B cell (primary cell): Measurements from ENCODE around the gene CAMK2A. TPM values are rescaled to one million over a fixed set of nuclear protein-coding genes. Genes with fewer than 3 reads are reported as not detected.

Source experiments
- ATAC-seq: fragments of 200-7000 bp; cut with Tn5 transposase; one replicate; pipeline ENCODE4 v1.10.0; 2021; ENCODE audit warnings: low read depth, mild to moderate bottlenecking, moderate number of reproducible peaks, moderate library complexity
- CTCF ChIA-PET: fragments of 350-600 bp; sonication (Branson Sonifier 250); formaldehyde crosslinking; loops from one replicate; lab custom pipeline; 2021; ENCODE audit warnings: antibody characterized with exemption, inconsistent platforms; lab: Charles Lee
- POLR2A ChIA-PET: fragments of 350-600 bp; sonication (Branson Sonifier 250); formaldehyde crosslinking; loops from one replicate; lab custom pipeline; 2021; ENCODE audit warnings: antibody characterized with exemption; lab: Charles Lee
- DNase-seq: peaks from one replicate; pipeline ENCODE4 v3.0.0; 2013
- H2AFZ ChIP-seq: 2 replicates; pipeline ENCODE4 v1.6.1; 2012; ENCODE audit warnings: mild to moderate bottlenecking, low read depth, low read length; ENCODE audit not compliant: insufficient read depth, poor library complexity, severe bottlenecking
- H3K27ac ChIP-seq, 2 donors: 1 replicate in 1 of 2; 2 replicates in 1 of 2; pipeline ENCODE4 v1.5.1; 2012 to 2013; ENCODE audit warnings: low read length in 2 of 2, mild to moderate bottlenecking in 2 of 2, moderate library complexity in 1 of 2
- H3K27me3 ChIP-seq, 4 experiments: fragments of 200-600 bp in 1 of 4; sonication (generic) in 1 of 4; replicated peaks in 1 of 4; 1 replicate in 2 of 4; 2 replicates in 2 of 4; pipeline versions ENCODE4 v1.6.1 to v1.7.0; 2013 to 2016; ENCODE audit warnings: low read length in 3 of 4, mild to moderate bottlenecking in 2 of 4, mixed read lengths in 1 of 4, moderate library complexity in 1 of 4; ENCODE audit not compliant: insufficient read depth in 4 of 4, control insufficient read depth in 3 of 4; ENCODE audit errors: control extremely low read depth in 1 of 4
- H3K36me3 ChIP-seq, 2 experiments: replicated peaks in 1 of 2; 1 replicate in 1 of 2; 2 replicates in 1 of 2; pipeline versions ENCODE4 v1.6.1 to v1.7.1; 2013; ENCODE audit warnings: low read length in 1 of 2; ENCODE audit not compliant: insufficient read depth in 2 of 2, control insufficient read depth in 1 of 2; ENCODE audit errors: control extremely low read depth in 1 of 2, extremely low read depth in 1 of 2
- H3K4me1 ChIP-seq, 2 donors: fragments of 200-600 bp in 1 of 2; sonication (generic) in 1 of 2; 1 replicate in 1 of 2; 2 replicates in 1 of 2; pipeline versions ENCODE4 v1.5.1 to v1.6.1; 2013 to 2017; ENCODE audit warnings: low read length in 2 of 2; ENCODE audit not compliant: control insufficient read depth in 2 of 2, insufficient read depth in 2 of 2
- H3K4me2 ChIP-seq: replicated peaks from 2 replicates; pipeline ENCODE3; 2012; ENCODE audit warnings: mild to moderate bottlenecking, low read depth, low read length; ENCODE audit not compliant: poor library complexity, severe bottlenecking
- H3K4me3 ChIP-seq, 5 experiments: fragments of 200-600 bp in 1 of 5; sonication (generic) in 1 of 5; 1 replicate in 3 of 5; 2 replicates in 2 of 5; pipeline versions ENCODE4 v1.5.1 to v1.7.0; 2011 to 2016; ENCODE audit warnings: low read length in 4 of 5, mild to moderate bottlenecking in 4 of 5, low read depth in 2 of 5, control low read depth in 1 of 5, moderate library complexity in 1 of 5; ENCODE audit not compliant: insufficient read depth in 1 of 5; ENCODE audit errors: control extremely low read depth in 1 of 5, extremely low read depth in 1 of 5
- H3K79me2 ChIP-seq: fragments of 200-600 bp; sonication (generic); one replicate; pipeline ENCODE4 v1.6.0; 2016; ENCODE audit warnings: low read length; ENCODE audit not compliant: control insufficient read depth, insufficient read depth
- H3K9ac ChIP-seq: fragments of 200-600 bp; sonication (generic); 2 replicates; pipeline ENCODE4 v1.6.1; 2017; ENCODE audit warnings: mild to moderate bottlenecking, low read length, moderate library complexity
- H3K9me3 ChIP-seq, 3 donors: one replicate each; pipeline versions ENCODE4 v1.6.1 to v1.7.1; 2013; ENCODE audit warnings: low read length in 2 of 3; ENCODE audit not compliant: control insufficient read depth in 2 of 3, insufficient read depth in 1 of 3; ENCODE audit errors: control extremely low read depth in 1 of 3
- H4K20me1 ChIP-seq: 2 replicates; pipeline ENCODE4 v1.6.0; 2012; ENCODE audit warnings: mild to moderate bottlenecking, low read length; ENCODE audit not compliant: insufficient read depth, control insufficient read depth, poor library complexity, severe bottlenecking
- H3K27ac Mint-ChIP-seq: one replicate; pipeline ENCODE4 v1.8.0; 2021; ENCODE audit warnings: mixed read lengths
- H3K27me3 Mint-ChIP-seq: one replicate; pipeline ENCODE4 v1.8.0; 2021; ENCODE audit warnings: mixed read lengths
- H3K4me1 Mint-ChIP-seq: one replicate; pipeline ENCODE4 v1.8.0; 2021; ENCODE audit warnings: mixed read lengths
- H3K4me3 Mint-ChIP-seq: one replicate; pipeline ENCODE4 v1.8.0; 2021; ENCODE audit warnings: mixed read lengths
- H3K9me3 Mint-ChIP-seq: one replicate; pipeline ENCODE4 v1.8.0; 2022; ENCODE audit warnings: mixed read lengths; ENCODE audit not compliant: insufficient read depth
- CTCF ChIP-seq: fragments of 200-600 bp; IDR thresholded peaks from one replicate; pipeline ENCODE4 v1.8.0; 2022; ENCODE audit warnings: antibody characterized with exemption, mild to moderate bottlenecking
- EZH2 ChIP-seq: IDR thresholded peaks from 2 replicates; pipeline ENCODE4 v1.6.1; 2012; ENCODE audit warnings: borderline replicate concordance, low read depth, mild to moderate bottlenecking, moderate library complexity, low read length; ENCODE audit not compliant: insufficient read depth, poor library complexity, severe bottlenecking
- WGBS: methylation state at CpG from one replicate; pipeline ENCODE4 v1.1.5; 2013; ENCODE audit warnings: missing lambda C conversion rate; ENCODE audit not compliant: insufficient coverage; 5-methylcytosine and 5-hydroxymethylcytosine counted together
- intact Hi-C: fragments of 100-400 bp; cut with micrococcal nuclease; formaldehyde crosslinking; loops from one replicate; pipeline ENCODE4 v1.10.0; 2022
- polyA plus RNA-seq: library from polyadenylated mRNA; depleted of rRNA; stranded (reverse); fragments of >200 nt; gene quantifications from 2 replicates; pipeline ENCODE4 v1.2.3, GENCODE V29; 2012
- total RNA-seq, 2 donors: library from RNA; stranded (reverse); fragments of 120-200 nt in 1 of 2; gene quantifications; 1 replicate in 1 of 2; 2 replicates in 1 of 2; pipeline versions ENCODE4 v1.2.3 to v1.2.4, GENCODE V29; 2013 to 2022

Gene CAMK2A
- total and polyA plus RNA-seq, 2 donors (not counting 1 experiment from before 2014, with no cell fraction given): not detected

- DNase-seq (no peak), ATAC-seq (no peak)
- Histone ChIP-seq H3K4me2 (no peak within 1 kb of the TSS), H3K9ac (no peak within 1 kb of the TSS), H2AFZ (no peak within 1 kb of the TSS), H3K9me3 (no peaks in the 10 kb centered on the region), H3K79me2 (no peaks in the 10 kb centered on the region), H3K36me3 (no peaks in the 10 kb centered on the region), H3K27ac (no peak within 1 kb of the TSS), H3K4me1 (no peaks in the 10 kb centered on the region), H3K27me3 (peaks cover 0 to 25% (median 7%) of the 10 kb centered on the region in 4 experiments), H4K20me1 (no peaks in the 10 kb centered on the region), H3K4me3 (no peak within 1 kb of the TSS)
- Mint-ChIP-seq H3K4me3 (no peak within 1 kb of the TSS), H3K4me1 (no peaks in the 10 kb centered on the region), H3K27me3 (peaks cover 36% of the 10 kb centered on the region), H3K27ac (no peak within 1 kb of the TSS), H3K9me3 (no peaks in the 10 kb centered on the region)
- intact Hi-C loops: no loop called here
- 9% methylated on average over 53 of the region's 58 CpGs for WGBS
- ChIA-PET CTCF (no interaction called here), POLR2A (no interaction called here)
- no peak for TF ChIP-seq CTCF
- no peak for TF ChIP-seq EZH2
Measured at GRCh38 chr5:150189728-150190502, 99.7 kb downstream of the CAMK2A start, which contains the start of gene SLC6A7. Gene SLC6A7, plus strand, starts transcription at chr5:150190062. Its CDS starts 266 bp downstream, at chr5:150190328.

- no peak overlapping the region for H3K4me2 ChIP-seq
- H3K36me3 ChIP-seq: no peaks in the 10 kb centered on the region
- H3K79me2 ChIP-seq: no peaks in the 10 kb centered on the region
- no peaks in the 10 kb centered on the region for H3K4me1 ChIP-seq
- DNase-seq (no peak), ATAC-seq (no peak)
- ChIA-PET CTCF (no interaction called here), POLR2A (no interaction called here)
- no peak overlapping the region for H2AFZ ChIP-seq
- no peaks in the 10 kb centered on the region for H3K4me1 Mint-ChIP-seq
- no peaks in the 10 kb centered on the region for H3K9me3 ChIP-seq
- no peaks in the 10 kb centered on the region for H3K9me3 Mint-ChIP-seq
- no peak overlapping the region for H3K27ac ChIP-seq
- no peaks in the 10 kb centered on the region for H4K20me1 ChIP-seq
- H3K9ac ChIP-seq: no peak overlapping the region
- H3K27me3 Mint-ChIP-seq: peaks cover 36% of the 10 kb centered on the region
- no peak overlapping the region for H3K27ac Mint-ChIP-seq
- intact Hi-C loops: no loop called here
- H3K4me3 Mint-ChIP-seq: no peak overlapping the region
- no peak overlapping the region for H3K4me3 ChIP-seq
- WGBS: 60% methylated on average over 1 of the region's 3 CpGs
- peaks cover 0 to 25% (median 7%) of the 10 kb centered on the region in 4 experiments for H3K27me3 ChIP-seq
- TF ChIP-seq EZH2 (no peak), CTCF (no peak)
Measured at GRCh38 chr5:150189326-150189725, 100.2 kb downstream of the CAMK2A start.
